GM21360 (cell line): ENCODE measurements around the gene PARVG.

Experiments
- ATAC-seq: cut with Tn5 transposase; IDR thresholded peaks from one replicate; pipeline ENCODE4 v1.9.1; 2021; ENCODE audit warnings: mild to moderate bottlenecking, moderate library complexity; ENCODE audit not compliant: unreplicated experiment

Gene PARVG

GRCh38 chr22:44180706-44181032 is at the start of gene PARVG:
TSS of gene PARVG (plus strand) at chr22:44180925. CDS start at chr22:44183330, 2,405 bp downstream.
- no peak for ATAC-seq

GRCh38 chr22:44131412-44131811 is 49.3 kb upstream of the PARVG start:
- ATAC-seq: no peak

- no peak for ATAC-seq
Measured at GRCh38 chr22:44131989-44132685, 48.6 kb upstream of the PARVG start.

- ATAC-seq: no peak
Measured at GRCh38 chr22:44132724-44133123, 48.0 kb upstream of the PARVG start.

- ATAC-seq: no peak
Measured at GRCh38 chr22:44133161-44133560, 47.6 kb upstream of the PARVG start.

GRCh38 chr22:44133901-44134571 is 46.7 kb upstream of the PARVG start:
- ATAC-seq: no peak

- ATAC-seq: no peak
Measured at GRCh38 chr22:44136112-44136511, 44.6 kb upstream of the PARVG start.

GRCh38 chr22:44136786-44137185 is 43.9 kb upstream of the PARVG start:
- no peak for ATAC-seq

- ATAC-seq: no peak
Measured at GRCh38 chr22:44137415-44137814, 43.3 kb upstream of the PARVG start.

- ATAC-seq: no peak
Measured at GRCh38 chr22:44139773-44140172, 41.0 kb upstream of the PARVG start.

GRCh38 chr22:44142421-44143104 is 38.2 kb upstream of the PARVG start:
- ATAC-seq: no peak

GRCh38 chr22:44143105-44143474 is 37.6 kb upstream of the PARVG start:
- no peak for ATAC-seq

GRCh38 chr22:44143579-44143978 is 37.1 kb upstream of the PARVG start:
- ATAC-seq: no peak

GRCh38 chr22:44144046-44144569 is 36.6 kb upstream of the PARVG start:
- no peak for ATAC-seq

- ATAC-seq: no peak
Measured at GRCh38 chr22:44145544-44145943, 35.2 kb upstream of the PARVG start.

GRCh38 chr22:44146088-44146861 is 34.5 kb upstream of the PARVG start:
- ATAC-seq: no peak

- ATAC-seq: no peak
Measured at GRCh38 chr22:44147008-44147645, 33.6 kb upstream of the PARVG start.

- no peak for ATAC-seq
Measured at GRCh38 chr22:44147821-44148574, 32.7 kb upstream of the PARVG start.

GRCh38 chr22:44151676-44152075 is 29.0 kb upstream of the PARVG start:
- ATAC-seq: no peak

GRCh38 chr22:44153710-44154109 is 27.0 kb upstream of the PARVG start:
- no peak for ATAC-seq
